Posterior vena cava (tissue), 2 donors: ENCODE data around the gene DHX29. TPM values are rescaled to one million over a fixed set of nuclear protein-coding genes. Genes with fewer than 3 reads are reported as not detected.

Source experiments
- DNase-seq: peaks from one replicate; pipeline ENCODE4 v3.0.0-alpha.2; 2020; ENCODE audit warnings: low spot score
- intact Hi-C, 2 donors: fragments of 100-400 bp; cut with DNase I; formaldehyde crosslinking; loops; one replicate each; pipeline versions ENCODE4 v1.14.1 to v1.14.2; 2022 to 2023
- long read RNA-seq, 2 donors: library from polyadenylated mRNA; unstranded; transcript quantifications; one replicate each; pipeline ENCODE4 v2.0.0, GENCODE V29; 2020 to 2021
- total RNA-seq, 2 donors: library from RNA; stranded (reverse); fragmentation: NEBNext Ultra II Directional; extraction: Animal tissue kit (Norgen Biotek cat#: 25700); gene quantifications; one replicate each; pipeline ENCODE4 v1.2.1, GENCODE V29; 2021
- donor health status: DM: yes; HTN: yes; CAD: no.
- donor health status: DM: yes; HTN: yes; CAD: no.

The DHX29 gene
- 10 to 100 TPM; 23.1 to 34.0 TPM for total RNA-seq
- long read RNA-seq, donor 1, full-length matches to known transcripts = 2 of 15 reads
- long read RNA-seq, donor 1, partial matches to known transcripts = 10 of 15 reads
- long read RNA-seq, donor 1, other reads (novel, unspliced or antisense) = 3 of 15 reads
- long read RNA-seq, donor 2, partial matches to known transcripts = 52 of 57 reads
- long read RNA-seq, donor 2, other reads (novel, unspliced or antisense) = 5 of 57 reads

- intact Hi-C loops = no loop called here
- DNase-seq = peak; percentile 97
These were observed at the start of gene DHX29, which contains the start of gene MTREX for GRCh38 chr5:55307383-55308253. DHX29 (minus strand) TSS chr5:55307694; CDS start chr5:55307573, 121 bp downstream. MTREX (plus strand) TSS chr5:55307989; CDS start chr5:55308014, 25 bp downstream.

GRCh38 chr5:55356896-55357295, 49.4 kb upstream of the DHX29 start:
- intact Hi-C loops = no loop called here
- DNase-seq = peak; percentile 52

- no peak for DNase-seq
- intact Hi-C loops = no loop called here
These were observed 43.3 kb upstream of the DHX29 start for GRCh38 chr5:55350754-55351153.

- DNase-seq = no peak
- intact Hi-C loops = loop anchor here in 1 of 2 donors (10.0 kb wide), 1 partner anchor 347 kb away; no protein-coding TSS in a partner anchor
These were observed 40.3 kb upstream of the DHX29 start for GRCh38 chr5:55347786-55348185.

- DNase-seq = no peak
- intact Hi-C loops = loop anchor here in 1 of 2 donors (10.0 kb wide), 1 partner anchor 349 kb away; no protein-coding TSS in a partner anchor
These were observed 37.8 kb upstream of the DHX29 start for GRCh38 chr5:55345327-55345726.

- DNase-seq = no peak
- intact Hi-C loops = loop anchor here in 1 of 2 donors (10.0 kb wide), 1 partner anchor 350 kb away; no protein-coding TSS in a partner anchor
These were observed 37.0 kb upstream of the DHX29 start for GRCh38 chr5:55344392-55344992.

- DNase-seq = no peak
- intact Hi-C loops = loop anchor here in 1 of 2 donors (10.0 kb wide), 1 partner anchor 351 kb away; no protein-coding TSS in a partner anchor
These were observed 36.1 kb upstream of the DHX29 start for GRCh38 chr5:55343609-55344008.

GRCh38 chr5:55343107-55343506, 35.6 kb upstream of the DHX29 start:
- DNase-seq = no peak
- intact Hi-C loops = loop anchor here in 1 of 2 donors (10.0 kb wide), 1 partner anchor 352 kb away; no protein-coding TSS in a partner anchor

- no peak for DNase-seq
- intact Hi-C loops = no loop called here
These were observed 31.3 kb upstream of the DHX29 start for GRCh38 chr5:55338810-55339243.

GRCh38 chr5:55338092-55338613, 30.7 kb upstream of the DHX29 start:
- intact Hi-C loops = no loop called here
- DNase-seq = no peak

- DNase-seq = no peak
- intact Hi-C loops = no loop called here
These were observed 26.3 kb upstream of the DHX29 start for GRCh38 chr5:55333811-55334210.

- intact Hi-C loops = no loop called here
- DNase-seq = no peak
These were observed 25.5 kb upstream of the DHX29 start for GRCh38 chr5:55333017-55333416.

GRCh38 chr5:55331321-55331720, 23.8 kb upstream of the DHX29 start:
- DNase-seq = no peak
- intact Hi-C loops = no loop called here

GRCh38 chr5:55327281-55327680, 19.8 kb upstream of the DHX29 start:
- no peak for DNase-seq
- intact Hi-C loops = no loop called here

GRCh38 chr5:55325621-55326020, 18.1 kb upstream of the DHX29 start:
- intact Hi-C loops = no loop called here
- DNase-seq = no peak

GRCh38 chr5:55324815-55325418, 17.4 kb upstream of the DHX29 start:
- intact Hi-C loops = no loop called here

GRCh38 chr5:55324006-55324405, 16.5 kb upstream of the DHX29 start:
- DNase-seq = no peak

More at GRCh38 chr5:55324815-55325418, 17.4 kb upstream of the DHX29 start:
- DNase-seq = no peak

GRCh38 chr5:55320571-55320970, 13.1 kb upstream of the DHX29 start:
- intact Hi-C loops = no loop called here
- DNase-seq = no peak

More at GRCh38 chr5:55324006-55324405, 16.5 kb upstream of the DHX29 start:
- intact Hi-C loops = no loop called here

GRCh38 chr5:55319491-55319890, 12.0 kb upstream of the DHX29 start:
- intact Hi-C loops = no loop called here
- no peak for DNase-seq
